Esophagus muscularis mucosa (tissue), 3 donors: ENCODE measurements around the gene STAT5B.

ENCODE experiments used
- POLR2A ChIP-seq: fragments of 450-650 bp; IDR thresholded peaks from one replicate; pipeline ENCODE4 v1.6.1; 2017; ENCODE audit warnings: antibody characterized with exemption, moderate library complexity, mild to moderate bottlenecking, low read depth
- POLR2AphosphoS5 ChIP-seq, 2 donors: sonication (generic); formaldehyde crosslinking; IDR thresholded peaks; one replicate each; pipeline ENCODE4 v1.6.1; 2017; ENCODE audit warnings: antibody characterized with exemption in 2 of 2
- TF ChIP-seq, protein P1 (sequence below), 3 experiments: fragments of 200-600 bp in 2 of 3; fragments of 450-650 bp in 1 of 3; sonication (generic) in 2 of 3; IDR thresholded peaks; one replicate each; pipeline ENCODE4 v1.5.1; 2017 to 2019; ENCODE audit warnings: antibody characterized with exemption in 3 of 3, mild to moderate bottlenecking in 2 of 3, moderate library complexity in 1 of 3

DNA sequence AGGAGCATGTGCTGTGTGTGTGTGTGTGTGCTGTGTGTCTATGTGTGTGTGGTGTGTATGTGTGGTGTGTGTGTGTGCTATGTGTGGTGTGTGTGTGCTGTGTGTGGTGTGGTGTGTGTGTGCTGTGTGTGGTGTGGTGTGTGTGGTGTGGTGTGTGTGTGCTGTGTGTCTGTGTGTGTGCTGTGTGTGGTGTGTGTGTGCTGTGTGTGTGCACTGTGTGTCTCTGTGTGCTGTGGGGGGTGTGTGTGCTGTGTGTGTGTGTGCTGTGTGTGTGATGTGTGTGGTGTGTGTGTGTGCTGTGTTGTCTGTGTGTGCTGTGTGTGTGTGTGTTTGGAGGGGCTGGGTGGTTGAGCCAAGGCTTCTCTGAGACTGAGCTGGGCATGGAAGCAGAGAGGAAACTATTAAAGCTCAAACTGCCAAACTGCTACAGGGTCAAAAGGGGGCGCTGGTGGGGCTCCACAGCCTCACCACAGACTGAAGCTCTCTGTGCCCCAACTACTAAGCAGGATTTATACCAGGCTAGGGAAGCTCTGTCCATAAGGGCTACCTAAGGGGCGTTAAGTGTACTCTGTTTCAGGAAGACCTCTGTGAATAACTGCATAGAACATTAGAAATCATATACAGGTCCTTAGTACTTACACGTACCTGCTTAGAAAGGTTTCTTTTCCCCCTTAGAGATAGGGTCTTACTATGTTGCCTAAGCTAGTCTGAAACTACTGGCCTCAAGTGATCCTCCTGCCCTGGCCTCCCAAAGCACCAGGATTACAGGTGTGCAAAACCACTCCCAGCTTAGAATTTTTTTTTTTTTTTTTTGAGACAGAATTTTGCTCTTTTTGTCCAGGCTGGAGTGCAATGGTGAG lies 54.1 kb downstream of the STAT5B start:
- TF ChIP-seq, protein P1, sequence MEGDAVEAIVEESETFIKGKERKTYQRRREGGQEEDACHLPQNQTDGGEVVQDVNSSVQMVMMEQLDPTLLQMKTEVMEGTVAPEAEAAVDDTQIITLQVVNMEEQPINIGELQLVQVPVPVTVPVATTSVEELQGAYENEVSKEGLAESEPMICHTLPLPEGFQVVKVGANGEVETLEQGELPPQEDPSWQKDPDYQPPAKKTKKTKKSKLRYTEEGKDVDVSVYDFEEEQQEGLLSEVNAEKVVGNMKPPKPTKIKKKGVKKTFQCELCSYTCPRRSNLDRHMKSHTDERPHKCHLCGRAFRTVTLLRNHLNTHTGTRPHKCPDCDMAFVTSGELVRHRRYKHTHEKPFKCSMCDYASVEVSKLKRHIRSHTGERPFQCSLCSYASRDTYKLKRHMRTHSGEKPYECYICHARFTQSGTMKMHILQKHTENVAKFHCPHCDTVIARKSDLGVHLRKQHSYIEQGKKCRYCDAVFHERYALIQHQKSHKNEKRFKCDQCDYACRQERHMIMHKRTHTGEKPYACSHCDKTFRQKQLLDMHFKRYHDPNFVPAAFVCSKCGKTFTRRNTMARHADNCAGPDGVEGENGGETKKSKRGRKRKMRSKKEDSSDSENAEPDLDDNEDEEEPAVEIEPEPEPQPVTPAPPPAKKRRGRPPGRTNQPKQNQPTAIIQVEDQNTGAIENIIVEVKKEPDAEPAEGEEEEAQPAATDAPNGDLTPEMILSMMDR (IDR thresholded peaks at IDR 0.05) = peak; percentile 28 to 59 (median 43)
- TF ChIP-seq POLR2A (no peak), POLR2AphosphoS5 (IDR thresholded peaks at IDR 0.05) (no peak)
